ENCODE data around the gene HOXA9.
A peak's percentile ranks its signal among the peaks of the same experiment; 100 is the strongest.

HOXA9 gene

DNA sequence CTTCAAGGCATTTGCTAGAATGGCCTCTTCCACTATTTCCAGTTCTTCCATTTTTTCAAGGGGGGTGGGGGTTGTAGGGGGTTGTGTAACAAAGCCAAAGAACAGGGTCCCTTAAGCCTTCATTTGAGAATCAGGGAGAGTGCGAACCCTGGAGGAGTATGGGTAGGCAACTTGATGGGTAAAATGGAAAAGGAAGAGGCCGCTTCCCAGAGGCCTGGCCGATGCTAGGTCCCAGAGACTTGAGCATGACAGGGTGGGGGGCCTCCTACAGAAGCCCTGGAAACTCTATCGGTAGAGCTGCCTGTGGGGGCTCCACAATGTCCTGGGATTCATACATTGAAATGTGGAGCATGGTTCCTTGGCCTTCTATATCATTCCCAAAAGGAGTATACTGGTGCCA is 43.7 kb upstream of the HOXA9 start:
- Histone ChIP-seq H3K27me3 (ENCODE audit: control insufficient read depth in 5 of 5, insufficient read depth in 4 of 5, low read length in 5 of 5) (peaks cover 41 to 79% (median 66%) of the 10 kb centered on the region in 5 donors), H3K27ac (ENCODE audit: low read depth, low read length) (no peak overlapping the region), H3K9ac (ENCODE audit: low read length in 5 of 5) (no peak overlapping the region)

DNA sequence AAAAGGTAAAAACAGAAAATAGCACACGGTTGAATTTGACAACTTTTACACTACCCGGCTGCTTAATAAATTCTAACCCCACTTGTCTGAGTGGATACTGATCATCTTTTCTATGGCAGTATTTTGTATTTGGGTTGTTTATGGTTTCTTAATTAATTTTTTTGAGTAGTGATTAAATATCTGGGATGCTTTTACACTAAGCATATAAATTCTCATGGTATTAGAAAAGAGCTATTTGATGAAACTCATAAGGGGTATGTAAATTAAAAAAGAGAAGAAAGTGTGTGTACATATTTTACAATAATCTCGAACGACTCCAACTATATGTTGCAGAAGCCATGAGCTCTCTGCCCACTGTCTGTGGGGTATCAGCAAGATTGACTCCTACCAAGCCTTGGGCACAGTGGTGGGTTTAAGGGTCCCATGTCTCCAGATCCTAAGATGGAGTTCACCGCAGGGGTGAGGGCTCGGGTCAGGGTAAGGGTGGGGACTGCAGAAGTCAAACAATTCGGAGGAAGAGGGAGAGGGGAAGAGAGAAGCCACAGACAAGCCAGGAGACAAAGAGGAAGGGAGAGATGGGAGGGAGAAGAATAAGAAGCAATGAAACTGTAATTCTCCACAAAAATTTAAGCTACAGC is 42.1 kb upstream of the HOXA9 start:
- Histone ChIP-seq H3K9me3 (ENCODE audit: control insufficient read depth in 5 of 5, low read length in 5 of 5) (peaks cover 0 to 2% (median 0%) of the 10 kb centered on the region in 5 donors), H3K27ac (ENCODE audit: low read depth, low read length) (no peak overlapping the region), H3K4me1 (ENCODE audit: control insufficient read depth in 5 of 5, insufficient read depth in 5 of 5, low read length in 5 of 5) (peaks cover 0 to 27% (median 20%) of the 10 kb centered on the region in 5 donors), H3K36me3 (ENCODE audit: control insufficient read depth in 5 of 5, insufficient read depth in 5 of 5, low read length in 5 of 5) (no peaks in the 10 kb centered on the region), H3K9ac (ENCODE audit: low read length in 5 of 5) (no peak overlapping the region), H3K4me3 (ENCODE audit: low read depth in 1 of 5, low read length in 5 of 5) (no peak overlapping the region), H3K27me3 (ENCODE audit: control insufficient read depth in 5 of 5, insufficient read depth in 4 of 5, low read length in 5 of 5) (peaks cover 53 to 84% (median 69%) of the 10 kb centered on the region in 5 donors)

More for the DNA sequence above, 43.7 kb upstream of the HOXA9 start:
- Histone ChIP-seq H3K4me3 (ENCODE audit: low read depth in 1 of 5, low read length in 5 of 5) (no peak overlapping the region), H3K36me3 (ENCODE audit: control insufficient read depth in 5 of 5, insufficient read depth in 5 of 5, low read length in 5 of 5) (no peaks in the 10 kb centered on the region), H3K9me3 (ENCODE audit: control insufficient read depth in 5 of 5, low read length in 5 of 5) (peaks cover 0 to 2% (median 0%) of the 10 kb centered on the region in 5 donors), H3K4me1 (ENCODE audit: control insufficient read depth in 5 of 5, insufficient read depth in 5 of 5, low read length in 5 of 5) (peaks cover 0 to 38% (median 31%) of the 10 kb centered on the region in 5 donors)

DNA sequence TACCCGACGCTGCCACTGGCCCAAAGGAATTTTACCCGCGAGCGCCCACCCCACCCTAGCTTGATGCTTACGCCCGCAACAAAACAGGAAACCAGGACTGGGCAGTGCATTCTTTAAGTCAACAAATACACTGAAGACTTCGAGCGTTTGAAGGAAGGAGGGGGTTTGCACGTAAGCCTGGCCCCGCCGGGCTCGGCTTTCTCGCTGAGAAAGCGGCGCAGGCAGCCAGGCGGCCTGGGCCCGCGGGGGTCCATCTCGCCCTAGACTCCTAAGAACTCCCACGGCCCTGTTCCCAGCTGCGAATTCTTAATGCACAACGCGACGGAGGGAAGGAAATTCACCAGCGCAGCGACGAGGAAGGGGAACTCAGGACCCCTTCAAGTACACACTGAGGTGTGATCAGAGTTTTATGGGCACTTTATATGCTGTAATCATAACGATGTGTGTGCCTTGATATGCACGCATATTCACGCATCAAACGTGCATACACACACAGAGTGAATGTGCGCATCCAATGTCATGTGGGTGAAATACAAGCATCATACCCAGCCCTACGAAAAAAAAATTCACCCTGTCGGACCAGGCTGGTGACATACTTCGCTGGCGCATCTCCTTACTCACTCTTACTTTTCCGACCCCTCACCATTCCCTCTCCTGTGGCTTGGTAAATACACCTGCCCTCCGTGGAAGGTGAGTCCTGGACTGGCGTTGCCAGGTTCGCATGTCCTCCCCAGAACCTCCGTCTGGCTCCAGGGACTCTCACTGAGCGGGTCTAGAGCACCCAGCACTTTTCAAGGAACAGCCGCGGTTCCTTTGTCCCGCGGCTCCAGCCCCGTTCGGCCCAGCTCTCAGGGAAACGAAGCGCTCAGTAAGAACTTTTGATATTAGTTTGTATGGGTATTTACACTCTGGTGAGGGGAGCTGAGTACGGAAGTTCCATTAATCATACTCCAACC is 40.3 kb upstream of the HOXA9 start:
- H3K9ac ChIP-seq (ENCODE audit: low read length in 5 of 5) = no peak overlapping the region
- H3K27me3 ChIP-seq (ENCODE audit: control insufficient read depth in 5 of 5, insufficient read depth in 4 of 5, low read length in 5 of 5) = peaks cover 56 to 86% (median 72%) of the 10 kb centered on the region in 5 donors
- H3K4me3 ChIP-seq (ENCODE audit: low read depth in 1 of 5, low read length in 5 of 5) = peak overlapping the region in 4 of 5 donors; percentile 30 to 55 (median 37)
- no peaks in the 10 kb centered on the region for H3K36me3 ChIP-seq (ENCODE audit: control insufficient read depth in 5 of 5, insufficient read depth in 5 of 5, low read length in 5 of 5)
- H3K9me3 ChIP-seq (ENCODE audit: control insufficient read depth in 5 of 5, low read length in 5 of 5) = peaks cover 0 to 2% (median 0%) of the 10 kb centered on the region in 5 donors
- H3K4me1 ChIP-seq (ENCODE audit: control insufficient read depth in 5 of 5, insufficient read depth in 5 of 5, low read length in 5 of 5) = peaks cover 0 to 40% (median 32%) of the 10 kb centered on the region in 5 donors
- H3K27ac ChIP-seq (ENCODE audit: low read depth, low read length) = no peak overlapping the region

DNA sequence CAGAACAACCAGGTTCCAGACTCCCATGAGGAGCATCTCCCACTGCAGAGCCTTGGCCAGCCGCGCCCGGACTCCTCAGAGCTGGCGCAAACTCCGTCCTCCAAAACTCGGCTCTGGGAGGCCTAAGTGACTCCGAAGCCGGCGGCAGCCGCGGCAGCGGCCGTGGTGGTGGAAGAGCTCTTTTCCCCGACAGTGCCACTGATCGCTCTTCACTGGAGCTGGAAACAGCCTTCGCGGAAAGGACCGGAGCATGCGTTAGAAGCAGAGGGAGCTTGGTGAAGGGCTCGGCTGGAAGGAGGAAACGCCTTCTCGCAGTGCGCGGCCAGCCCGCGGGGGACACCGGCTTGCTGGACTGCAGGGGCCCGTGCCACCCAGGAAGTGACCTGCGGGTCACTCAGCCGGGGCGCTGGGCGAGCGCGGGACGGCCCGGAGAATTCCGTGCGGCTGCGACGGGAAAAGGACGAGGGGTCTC is 39.5 kb upstream of the HOXA9 start:
- H3K9me3 ChIP-seq (ENCODE audit: control insufficient read depth in 5 of 5, low read length in 5 of 5) = peaks cover 0 to 2% (median 0%) of the 10 kb centered on the region in 5 donors
- H3K27ac ChIP-seq (ENCODE audit: low read depth, low read length) = no peak overlapping the region
- H3K36me3 ChIP-seq (ENCODE audit: control insufficient read depth in 5 of 5, insufficient read depth in 5 of 5, low read length in 5 of 5) = no peaks in the 10 kb centered on the region
- peaks cover 60 to 85% (median 70%) of the 10 kb centered on the region in 5 donors for H3K27me3 ChIP-seq (ENCODE audit: control insufficient read depth in 5 of 5, insufficient read depth in 4 of 5, low read length in 5 of 5)
- H3K4me3 ChIP-seq (ENCODE audit: low read depth in 1 of 5, low read length in 5 of 5) = peak overlapping the region in 4 of 5 donors; percentile 30 to 55 (median 37)
- H3K9ac ChIP-seq (ENCODE audit: low read length in 5 of 5) = no peak overlapping the region
- H3K4me1 ChIP-seq (ENCODE audit: control insufficient read depth in 5 of 5, insufficient read depth in 5 of 5, low read length in 5 of 5) = peaks cover 0 to 42% (median 32%) of the 10 kb centered on the region in 5 donors

DNA sequence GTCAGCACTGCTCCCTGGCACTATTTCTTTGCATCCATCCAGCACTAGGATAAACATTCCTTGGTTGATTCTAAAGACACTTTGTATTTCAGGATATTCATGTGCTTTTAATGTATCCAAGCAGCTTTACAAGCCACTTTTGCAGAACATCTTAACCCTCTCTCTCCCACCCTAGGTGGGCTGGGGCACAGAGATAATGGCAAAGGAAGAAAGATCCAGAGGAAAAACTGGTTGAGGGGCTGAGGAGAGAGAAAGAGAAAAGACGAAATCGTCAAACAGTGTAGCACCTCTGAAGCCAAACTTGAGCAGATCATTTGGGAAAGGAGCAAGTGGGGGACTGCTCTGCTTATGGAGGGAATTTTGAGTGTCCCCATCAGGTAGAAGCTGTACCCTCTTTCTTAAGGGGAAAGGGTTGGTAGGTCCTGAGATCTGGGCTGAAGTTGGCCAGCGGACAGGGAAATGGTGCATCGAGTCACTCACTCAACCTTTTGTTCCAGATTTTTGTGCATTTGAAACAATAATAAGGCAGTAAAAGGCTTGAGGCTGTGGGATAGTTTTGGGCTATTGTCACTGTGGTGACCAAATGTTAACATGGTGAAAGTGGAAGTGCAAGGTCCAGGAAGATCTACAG is 38.7 kb upstream of the HOXA9 start:
- H3K4me1 ChIP-seq (ENCODE audit: control insufficient read depth in 5 of 5, insufficient read depth in 5 of 5, low read length in 5 of 5) = peaks cover 0 to 47% (median 35%) of the 10 kb centered on the region in 5 donors
- H3K9ac ChIP-seq (ENCODE audit: low read length in 5 of 5) = no peak overlapping the region
- no peak overlapping the region for H3K4me3 ChIP-seq (ENCODE audit: low read depth in 1 of 5, low read length in 5 of 5)
- H3K27ac ChIP-seq (ENCODE audit: low read depth, low read length) = no peak overlapping the region
- peaks cover 63 to 83% (median 70%) of the 10 kb centered on the region in 5 donors for H3K27me3 ChIP-seq (ENCODE audit: control insufficient read depth in 5 of 5, insufficient read depth in 4 of 5, low read length in 5 of 5)
- H3K9me3 ChIP-seq (ENCODE audit: control insufficient read depth in 5 of 5, low read length in 5 of 5) = peaks cover 0 to 2% (median 0%) of the 10 kb centered on the region in 5 donors
- H3K36me3 ChIP-seq (ENCODE audit: control insufficient read depth in 5 of 5, insufficient read depth in 5 of 5, low read length in 5 of 5) = no peaks in the 10 kb centered on the region

DNA sequence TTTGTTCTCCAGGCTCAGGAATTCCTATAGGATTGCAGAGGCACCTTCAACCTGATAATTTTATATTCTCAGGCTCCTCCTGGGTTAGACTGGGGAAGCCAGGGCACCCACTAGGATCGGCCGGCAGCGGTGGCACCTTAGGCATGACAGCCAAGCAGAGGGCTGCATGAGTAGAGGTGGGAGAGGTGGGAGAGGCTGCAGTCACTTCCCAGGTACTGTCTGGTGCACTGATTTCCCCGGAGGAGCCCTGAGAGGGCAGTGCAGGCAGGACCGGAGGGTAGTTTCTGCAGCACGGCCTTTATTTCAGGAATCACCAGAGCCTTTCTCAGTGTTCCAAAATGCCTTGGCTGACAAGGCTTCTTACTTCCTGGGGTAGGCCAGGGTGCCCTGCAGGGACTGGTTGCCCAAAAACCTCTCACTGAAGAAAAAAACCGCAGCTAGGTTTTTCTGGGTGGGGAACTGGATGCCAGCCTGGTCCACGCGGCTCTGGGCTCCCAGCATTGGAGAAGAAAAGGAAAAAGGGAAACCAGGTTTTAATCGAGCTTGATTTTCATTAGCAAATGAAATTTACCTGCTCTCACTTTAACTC is 38.1 kb upstream of the HOXA9 start:
- peaks cover 0 to 2% (median 0%) of the 10 kb centered on the region in 5 donors for H3K9me3 ChIP-seq (ENCODE audit: control insufficient read depth in 5 of 5, low read length in 5 of 5)
- no peak overlapping the region for H3K27ac ChIP-seq (ENCODE audit: low read depth, low read length)
- H3K4me3 ChIP-seq (ENCODE audit: low read depth in 1 of 5, low read length in 5 of 5) = no peak overlapping the region
- H3K9ac ChIP-seq (ENCODE audit: low read length in 5 of 5) = no peak overlapping the region
- H3K27me3 ChIP-seq (ENCODE audit: control insufficient read depth in 5 of 5, insufficient read depth in 4 of 5, low read length in 5 of 5) = peaks cover 69 to 84% (median 73%) of the 10 kb centered on the region in 5 donors
- H3K36me3 ChIP-seq (ENCODE audit: control insufficient read depth in 5 of 5, insufficient read depth in 5 of 5, low read length in 5 of 5) = no peaks in the 10 kb centered on the region
- peaks cover 0 to 54% (median 41%) of the 10 kb centered on the region in 5 donors for H3K4me1 ChIP-seq (ENCODE audit: control insufficient read depth in 5 of 5, insufficient read depth in 5 of 5, low read length in 5 of 5)

DNA sequence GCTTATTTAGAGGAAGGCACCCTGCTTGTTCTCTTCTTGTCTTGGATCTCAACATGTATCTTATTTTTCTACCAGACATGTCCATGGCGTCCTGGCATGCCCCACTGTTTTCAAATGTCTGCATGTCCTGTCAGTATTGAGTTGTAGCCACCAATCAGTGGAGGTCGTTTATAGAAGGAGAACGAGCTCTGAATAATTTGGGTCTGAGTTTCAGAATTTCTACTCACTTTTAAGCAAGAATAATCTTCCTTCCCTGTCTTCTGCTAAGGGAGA is 37.5 kb upstream of the HOXA9 start:
- Histone ChIP-seq H3K9ac (ENCODE audit: low read length in 5 of 5) (no peak overlapping the region), H3K9me3 (ENCODE audit: control insufficient read depth in 5 of 5, low read length in 5 of 5) (peaks cover 0 to 2% (median 0%) of the 10 kb centered on the region in 5 donors), H3K27ac (ENCODE audit: low read depth, low read length) (no peak overlapping the region), H3K27me3 (ENCODE audit: control insufficient read depth in 5 of 5, insufficient read depth in 4 of 5, low read length in 5 of 5) (peaks cover 74 to 85% (median 75%) of the 10 kb centered on the region in 5 donors), H3K4me3 (ENCODE audit: low read depth in 1 of 5, low read length in 5 of 5) (no peak overlapping the region), H3K4me1 (ENCODE audit: control insufficient read depth in 5 of 5, insufficient read depth in 5 of 5, low read length in 5 of 5) (peaks cover 0 to 53% (median 45%) of the 10 kb centered on the region in 5 donors), H3K36me3 (ENCODE audit: control insufficient read depth in 5 of 5, insufficient read depth in 5 of 5, low read length in 5 of 5) (no peaks in the 10 kb centered on the region)

DNA sequence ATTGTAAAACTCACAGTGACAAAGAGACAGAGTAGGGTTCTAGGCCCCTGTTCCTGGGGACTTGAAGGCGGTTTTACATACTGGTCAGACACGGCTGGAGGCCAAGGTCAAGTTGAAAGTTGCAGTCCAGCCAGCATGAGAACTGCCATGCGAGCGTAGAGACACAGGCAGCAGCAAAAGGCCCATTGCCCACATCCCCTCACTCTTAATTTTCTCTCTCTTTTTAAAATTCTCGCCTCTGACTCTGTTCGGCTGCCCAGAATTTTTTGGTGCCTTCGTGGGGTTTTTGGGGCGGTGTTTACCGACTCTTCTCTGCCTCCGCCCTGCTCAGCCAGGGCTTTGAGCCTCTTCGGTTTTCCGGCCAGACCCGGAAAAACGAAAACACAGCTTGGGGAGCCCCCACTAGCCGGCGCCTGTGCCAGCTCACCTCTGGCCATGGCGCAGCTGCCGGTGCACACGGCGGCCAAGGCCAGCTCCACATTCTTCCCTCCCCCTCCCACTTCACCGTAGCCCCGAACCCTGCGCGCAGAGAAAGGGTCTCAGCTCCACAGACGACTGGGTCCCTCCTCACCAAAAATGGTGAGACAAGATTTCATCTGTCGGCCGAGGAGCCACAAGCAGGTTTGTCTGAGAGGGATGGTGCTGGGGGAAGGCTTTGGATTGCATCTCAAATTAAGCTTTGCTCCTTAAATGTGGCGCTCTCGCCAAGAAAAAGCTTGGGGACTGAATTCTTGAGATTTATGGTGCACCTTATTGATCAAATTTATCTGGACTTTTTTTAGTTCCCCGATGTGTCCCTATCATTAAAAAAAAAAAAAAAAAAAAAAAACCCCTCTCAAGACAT is 36.9 kb upstream of the HOXA9 start:
- peaks cover 79 to 90% (median 80%) of the 10 kb centered on the region in 5 donors for H3K27me3 ChIP-seq (ENCODE audit: control insufficient read depth in 5 of 5, insufficient read depth in 4 of 5, low read length in 5 of 5)
- H3K9ac ChIP-seq (ENCODE audit: low read length in 5 of 5) = no peak overlapping the region
- peaks cover 0 to 53% (median 45%) of the 10 kb centered on the region in 5 donors for H3K4me1 ChIP-seq (ENCODE audit: control insufficient read depth in 5 of 5, insufficient read depth in 5 of 5, low read length in 5 of 5)
- peaks cover 0 to 2% (median 0%) of the 10 kb centered on the region in 5 donors for H3K9me3 ChIP-seq (ENCODE audit: control insufficient read depth in 5 of 5, low read length in 5 of 5)
- H3K4me3 ChIP-seq (ENCODE audit: low read depth in 1 of 5, low read length in 5 of 5) = no peak overlapping the region
- no peak overlapping the region for H3K27ac ChIP-seq (ENCODE audit: low read depth, low read length)
- H3K36me3 ChIP-seq (ENCODE audit: control insufficient read depth in 5 of 5, insufficient read depth in 5 of 5, low read length in 5 of 5) = no peaks in the 10 kb centered on the region

DNA sequence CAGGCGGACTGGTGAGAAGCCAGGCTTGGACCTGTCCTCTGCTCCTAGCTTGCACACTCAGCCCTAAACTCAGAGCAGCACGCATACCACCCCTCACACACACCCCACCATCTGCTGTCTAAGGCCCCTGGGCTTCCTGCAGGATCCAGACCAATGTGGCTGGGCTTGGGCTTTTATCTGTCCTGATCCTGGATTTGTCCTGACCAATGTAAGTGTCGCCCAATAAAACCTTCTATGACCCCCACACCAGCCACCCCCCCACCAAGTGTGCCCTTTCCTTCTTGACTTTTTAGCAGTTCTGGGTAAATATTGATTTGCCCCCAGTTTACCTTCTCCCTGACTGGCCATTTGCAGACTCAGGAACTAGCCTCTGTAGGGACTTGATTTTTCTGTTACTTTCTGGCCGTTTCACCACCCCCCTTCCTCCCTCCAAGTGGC is 36.3 kb upstream of the HOXA9 start:
- H3K9ac ChIP-seq (ENCODE audit: low read length in 5 of 5) = no peak overlapping the region
- peaks cover 0 to 2% (median 0%) of the 10 kb centered on the region in 5 donors for H3K9me3 ChIP-seq (ENCODE audit: control insufficient read depth in 5 of 5, low read length in 5 of 5)
- peaks cover 76 to 90% (median 80%) of the 10 kb centered on the region in 5 donors for H3K27me3 ChIP-seq (ENCODE audit: control insufficient read depth in 5 of 5, insufficient read depth in 4 of 5, low read length in 5 of 5)
- H3K36me3 ChIP-seq (ENCODE audit: control insufficient read depth in 5 of 5, insufficient read depth in 5 of 5, low read length in 5 of 5) = no peaks in the 10 kb centered on the region
- peaks cover 0 to 53% (median 45%) of the 10 kb centered on the region in 5 donors for H3K4me1 ChIP-seq (ENCODE audit: control insufficient read depth in 5 of 5, insufficient read depth in 5 of 5, low read length in 5 of 5)
- H3K4me3 ChIP-seq (ENCODE audit: low read depth in 1 of 5, low read length in 5 of 5) = peak overlapping the region; percentile 12 to 60 (median 45)
- H3K27ac ChIP-seq (ENCODE audit: low read depth, low read length) = no peak overlapping the region
